HCT116 (cell line): Measurements from ENCODE around the gene AP5Z1. TPM values are rescaled to one million over a fixed set of nuclear protein-coding genes. Genes with fewer than 3 reads are reported as not detected.

Source experiments
- ATAC-seq: fragments of 200-7000 bp; cut with Tn5 transposase; 2 replicates; pipeline ENCODE4 v1.9.1; 2020; ENCODE audit warnings: mild to moderate bottlenecking, moderate library complexity
- BruUV-seq: library from RNA; stranded (reverse); fragments of 400-500 nt; replicated peaks from 2 replicates; lab custom pipeline; 2021; lab: Mats Ljungman, UMichigan
- CTCF ChIA-PET: fragments of 300-600 bp; sonication (Branson Sonifier 250); formaldehyde crosslinking; loops from one replicate; lab custom pipeline; 2021; ENCODE audit warnings: antibody characterized with exemption; lab: Charles Lee
- POLR2A ChIA-PET: fragments of 300-600, 350-600 bp; sonication (Branson Sonifier 250); formaldehyde crosslinking; loops from one replicate; lab custom pipeline; 2021; ENCODE audit warnings: antibody characterized with exemption; lab: Charles Lee
- RAD21 ChIA-PET, 2 experiments: fragments of 300-600 bp; sonication (Branson Sonifier 250); formaldehyde crosslinking; loops; one replicate each; lab custom pipeline; 2023; ENCODE audit warnings: low total read pairs in 2 of 2; ENCODE audit not compliant: uncharacterized antibody in 2 of 2, unreplicated experiment in 2 of 2, low non-redundant PET in 1 of 2; lab: Charles Lee
- DNase-seq: peaks from one replicate; pipeline ENCODE4 v3.0.0-alpha.2; 2010; ENCODE audit warnings: low read depth, low spot score
- H2AFZ ChIP-seq: fragments of 200-600 bp; shearing (Covaris generic), sonication (generic); 2 replicates; pipeline ENCODE4 v1.6.1; 2017; ENCODE audit warnings: low read depth, mixed run types, mixed read lengths, antibody characterized with exemption, low read length; ENCODE audit not compliant: poor library complexity, severe bottlenecking
- H3K27ac ChIP-seq: 2 replicates; pipeline ENCODE4 v1.5.1; 2012; ENCODE audit warnings: low read depth, low read length
- H3K27me3 ChIP-seq: fragments of 200-600 bp; sonication (generic); 2 replicates; pipeline ENCODE4 v1.6.1; 2016; ENCODE audit warnings: mixed run types, low read length, mixed read lengths; ENCODE audit not compliant: insufficient read depth
- H3K36me3 ChIP-seq, 2 experiments: fragments of 200-500 bp in 1 of 2; fragments of 200-600 bp in 1 of 2; sonication (Bioruptor generic) in 1 of 2; sonication (generic) in 1 of 2; 2 replicates each; pipeline versions ENCODE4 v1.5.1 to v1.6.1; 2014 to 2016; ENCODE audit warnings: low read length in 2 of 2, inconsistent platforms in 1 of 2, mixed read lengths in 1 of 2, mixed run types in 1 of 2; ENCODE audit not compliant: insufficient read depth in 2 of 2, control insufficient read depth in 1 of 2
- H3K4me1 ChIP-seq, 2 experiments: fragments of 200-600 bp in 1 of 2; sonication (generic) in 1 of 2; 2 replicates each; pipeline versions ENCODE4 v1.5.1 to v1.6.1; 2012 to 2017; ENCODE audit warnings: low read length in 2 of 2, inconsistent platforms in 1 of 2, mild to moderate bottlenecking in 1 of 2, mixed read lengths in 1 of 2, mixed run types in 1 of 2, moderate library complexity in 1 of 2; ENCODE audit not compliant: insufficient read depth in 2 of 2, control insufficient read depth in 1 of 2
- H3K4me2 ChIP-seq: fragments of 200-600 bp; sonication (generic); 2 replicates; pipeline ENCODE4 v1.6.1; 2017; ENCODE audit warnings: mixed run types, low read length, mixed read lengths
- H3K4me3 ChIP-seq, 2 experiments: fragments of 200-600 bp in 1 of 2; sonication (generic) in 1 of 2; replicated peaks in 1 of 2; 2 replicates each; pipeline ENCODE4 v1.5.1; 2011 to 2016; ENCODE audit warnings: low read length in 2 of 2, control low read depth in 1 of 2, low read depth in 1 of 2, mild to moderate bottlenecking in 1 of 2, mixed read lengths in 1 of 2, mixed run types in 1 of 2
- H3K79me2 ChIP-seq: fragments of 200-600 bp; sonication (generic); 2 replicates; pipeline ENCODE4 v1.6.1; 2017; ENCODE audit warnings: mild to moderate bottlenecking, mixed run types, low read length, moderate library complexity, mixed read lengths; ENCODE audit not compliant: insufficient read depth
- H3K9ac ChIP-seq: fragments of 200-600 bp; sonication (generic); 2 replicates; pipeline ENCODE4 v1.6.1; 2016; ENCODE audit warnings: low read length, mixed read lengths
- H3K9me2 ChIP-seq: fragments of 200-600 bp; sonication (generic), shearing (Covaris generic); 2 replicates; pipeline ENCODE4 v1.6.1; 2017; ENCODE audit warnings: mixed run types, mild to moderate bottlenecking, moderate library complexity; ENCODE audit not compliant: insufficient read depth
- H3K9me3 ChIP-seq, 2 experiments: fragments of 200-500 bp in 1 of 2; fragments of 200-600 bp in 1 of 2; sonication (Bioruptor generic) in 1 of 2; sonication (generic) in 1 of 2; 2 replicates each; pipeline ENCODE4 v1.6.1; 2014 to 2017; ENCODE audit warnings: low read length in 2 of 2, mixed read lengths in 2 of 2, inconsistent platforms in 1 of 2, low read depth in 1 of 2, mild to moderate bottlenecking in 1 of 2, mixed run types in 1 of 2, moderate library complexity in 1 of 2; ENCODE audit not compliant: control insufficient read depth in 1 of 2, insufficient read depth in 1 of 2
- H4K20me1 ChIP-seq: fragments of 200-600 bp; sonication (generic), shearing (Covaris generic); 2 replicates; pipeline ENCODE4 v1.6.1; 2017; ENCODE audit warnings: mixed run types, mild to moderate bottlenecking, moderate library complexity; ENCODE audit not compliant: insufficient read depth
- CEBPB ChIP-seq: IDR thresholded peaks from 2 replicates; pipeline ENCODE4 v1.6.1; 2012; ENCODE audit warnings: low read depth
- EGR1 ChIP-seq: IDR thresholded peaks from 2 replicates; pipeline ENCODE4 v1.6.1; 2012; ENCODE audit warnings: low read depth
- ELF1 ChIP-seq: IDR thresholded peaks from 2 replicates; pipeline ENCODE4 v1.6.1; 2012; ENCODE audit warnings: low read depth, borderline replicate concordance
- EZH2phosphoT487 ChIP-seq: fragments of 200-600 bp; IDR thresholded peaks from 2 replicates; pipeline ENCODE4 v1.6.1; 2018; ENCODE audit warnings: antibody characterized with exemption, borderline replicate concordance
- FOSL1 ChIP-seq: IDR thresholded peaks from 2 replicates; pipeline ENCODE4 v1.6.1; 2012; ENCODE audit warnings: low read depth
- POLR2A ChIP-seq: IDR thresholded peaks from 2 replicates; pipeline ENCODE4 v1.7.0; 2011; ENCODE audit warnings: borderline replicate concordance; ENCODE audit not compliant: insufficient read depth, insufficient read length; ENCODE audit errors: extremely low read depth
- RAD21 ChIP-seq: IDR thresholded peaks from 2 replicates; pipeline ENCODE4 v1.6.1; 2012; ENCODE audit warnings: low read depth, mild to moderate bottlenecking
- SIN3A ChIP-seq: IDR thresholded peaks from 2 replicates; pipeline ENCODE4 v1.6.1; 2012; ENCODE audit warnings: low read depth
- SP1 ChIP-seq: IDR thresholded peaks from 2 replicates; pipeline ENCODE4 v1.6.1; 2012; ENCODE audit warnings: low read depth
- SRF ChIP-seq: IDR thresholded peaks from 2 replicates; pipeline ENCODE4 v1.6.1; 2012; ENCODE audit warnings: low read depth
- YY1 ChIP-seq: IDR thresholded peaks from 2 replicates; pipeline ENCODE4 v1.6.1; 2011; ENCODE audit warnings: low read length, low read depth, moderate library complexity, mild to moderate bottlenecking; ENCODE audit not compliant: insufficient replicate concordance; ENCODE audit errors: extremely low read depth
- ZFX ChIP-seq: fragments of 450-650 bp; IDR thresholded peaks from 2 replicates; pipeline ENCODE4 v1.6.1; 2017
- intact Hi-C: fragments of 100-400 bp; cut with micrococcal nuclease; formaldehyde crosslinking; loops from 2 replicates; pipeline ENCODE4 v1.10.0; 2022
- total RNA-seq: library from RNA; stranded (reverse); gene quantifications from one replicate; pipeline ENCODE4 v1.2.1, GENCODE V29; 2021; ENCODE audit not compliant: unreplicated experiment
- TF ChIP-seq, protein P1 (sequence below), 3 experiments: fragments of 200-600 bp in 1 of 3; sonication (generic) in 1 of 3; IDR thresholded peaks in 2 of 3; conservative IDR thresholded peaks in 1 of 3; 2 replicates each; pipeline ENCODE4 v1.5.1; 2012 to 2017; ENCODE audit warnings: low read depth in 2 of 3, low read length in 2 of 3, antibody characterized with exemption in 1 of 3, borderline replicate concordance in 1 of 3, control low read depth in 1 of 3, mild to moderate bottlenecking in 1 of 3, mixed read lengths in 1 of 3, mixed run types in 1 of 3, moderate library complexity in 1 of 3; ENCODE audit not compliant: insufficient read depth in 1 of 3
- TF ChIP-seq, protein P2 (sequence below): IDR thresholded peaks from 2 replicates; pipeline ENCODE4 v1.6.1; 2011; ENCODE audit warnings: mild to moderate bottlenecking, low read length, moderate library complexity; ENCODE audit not compliant: insufficient replicate concordance; ENCODE audit errors: extremely low read depth

AP5Z1 gene
- total RNA-seq, 1 experiment from 2014 or later, result 23.2 TPM

DNA sequence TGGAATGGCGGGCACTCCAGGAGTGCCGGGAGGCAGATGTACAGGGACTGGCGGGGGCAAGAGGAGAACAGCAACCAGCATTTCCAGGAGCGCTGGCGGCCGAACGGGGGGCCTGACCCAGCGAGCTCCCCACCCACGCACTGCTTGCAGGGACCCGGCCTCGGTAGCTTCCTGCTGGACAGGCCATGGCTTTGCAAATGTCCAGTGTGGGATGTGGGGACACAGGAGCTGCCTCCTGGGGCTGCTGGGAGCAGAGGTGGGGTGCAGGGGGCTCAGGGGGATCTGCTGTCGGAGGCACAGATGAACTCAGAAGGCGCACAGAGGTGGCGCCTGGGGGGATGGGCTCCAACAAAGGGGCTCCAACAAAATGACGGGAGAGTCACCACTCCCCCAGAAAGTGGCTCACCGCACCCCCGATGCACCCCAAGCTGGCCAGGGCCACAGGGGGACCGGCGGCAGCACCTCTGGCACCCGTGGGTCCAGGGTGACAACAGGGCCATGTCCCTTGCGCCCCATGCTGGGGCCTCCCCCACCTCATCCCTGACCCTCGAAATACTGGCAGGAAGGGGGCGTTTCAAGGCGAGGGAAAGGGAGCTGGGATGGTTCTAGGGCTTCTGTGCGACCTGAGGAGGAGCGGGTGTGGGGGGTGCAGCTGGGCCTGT, 41.1 kb downstream of the AP5Z1 start:
- CTCF ChIA-PET, result interaction anchor here (0.9 kb wide), 1 partner anchor 67 kb away, joined by 3 read pairs; the partner anchor contains the start of gene RADIL
- Histone ChIP-seq H2AFZ (no peak overlapping the region), H3K79me2 (no peaks in the 10 kb centered on the region), H3K36me3 (no peaks in the 10 kb centered on the region), H4K20me1 (no peaks in the 10 kb centered on the region), H3K4me1 (no peaks in the 10 kb centered on the region), H3K4me3 (no peak overlapping the region), H3K9ac (no peak overlapping the region), H3K27ac (no peak overlapping the region), H3K9me3 (no peaks in the 10 kb centered on the region), H3K4me2 (no peak overlapping the region), H3K27me3 (no peaks in the 10 kb centered on the region), H3K9me2 (no peaks in the 10 kb centered on the region)
- RAD21 ChIA-PET, result no interaction called here
- no TSS peak for BruUV-seq
- TF ChIP-seq SRF (no peak), ELF1 (no peak), RAD21 (no peak), SIN3A (no peak), ZFX (no peak), CEBPB (no peak), POLR2A (no peak), EZH2phosphoT487 (no peak), SP1 (no peak), EGR1 (no peak), FOSL1 (no peak), YY1 (no peak)
- TF ChIP-seq, protein P1, sequence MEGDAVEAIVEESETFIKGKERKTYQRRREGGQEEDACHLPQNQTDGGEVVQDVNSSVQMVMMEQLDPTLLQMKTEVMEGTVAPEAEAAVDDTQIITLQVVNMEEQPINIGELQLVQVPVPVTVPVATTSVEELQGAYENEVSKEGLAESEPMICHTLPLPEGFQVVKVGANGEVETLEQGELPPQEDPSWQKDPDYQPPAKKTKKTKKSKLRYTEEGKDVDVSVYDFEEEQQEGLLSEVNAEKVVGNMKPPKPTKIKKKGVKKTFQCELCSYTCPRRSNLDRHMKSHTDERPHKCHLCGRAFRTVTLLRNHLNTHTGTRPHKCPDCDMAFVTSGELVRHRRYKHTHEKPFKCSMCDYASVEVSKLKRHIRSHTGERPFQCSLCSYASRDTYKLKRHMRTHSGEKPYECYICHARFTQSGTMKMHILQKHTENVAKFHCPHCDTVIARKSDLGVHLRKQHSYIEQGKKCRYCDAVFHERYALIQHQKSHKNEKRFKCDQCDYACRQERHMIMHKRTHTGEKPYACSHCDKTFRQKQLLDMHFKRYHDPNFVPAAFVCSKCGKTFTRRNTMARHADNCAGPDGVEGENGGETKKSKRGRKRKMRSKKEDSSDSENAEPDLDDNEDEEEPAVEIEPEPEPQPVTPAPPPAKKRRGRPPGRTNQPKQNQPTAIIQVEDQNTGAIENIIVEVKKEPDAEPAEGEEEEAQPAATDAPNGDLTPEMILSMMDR (IDR thresholded peaks at IDR 0.05 in 2 of 3, conservative IDR thresholded peaks at IDR 0.05 in 1 of 3; ENCODE audit: borderline replicate concordance in 1 of 3, insufficient read depth in 1 of 3, low read depth in 2 of 3, low read length in 2 of 3), result no peak
- TF ChIP-seq, protein P2, sequence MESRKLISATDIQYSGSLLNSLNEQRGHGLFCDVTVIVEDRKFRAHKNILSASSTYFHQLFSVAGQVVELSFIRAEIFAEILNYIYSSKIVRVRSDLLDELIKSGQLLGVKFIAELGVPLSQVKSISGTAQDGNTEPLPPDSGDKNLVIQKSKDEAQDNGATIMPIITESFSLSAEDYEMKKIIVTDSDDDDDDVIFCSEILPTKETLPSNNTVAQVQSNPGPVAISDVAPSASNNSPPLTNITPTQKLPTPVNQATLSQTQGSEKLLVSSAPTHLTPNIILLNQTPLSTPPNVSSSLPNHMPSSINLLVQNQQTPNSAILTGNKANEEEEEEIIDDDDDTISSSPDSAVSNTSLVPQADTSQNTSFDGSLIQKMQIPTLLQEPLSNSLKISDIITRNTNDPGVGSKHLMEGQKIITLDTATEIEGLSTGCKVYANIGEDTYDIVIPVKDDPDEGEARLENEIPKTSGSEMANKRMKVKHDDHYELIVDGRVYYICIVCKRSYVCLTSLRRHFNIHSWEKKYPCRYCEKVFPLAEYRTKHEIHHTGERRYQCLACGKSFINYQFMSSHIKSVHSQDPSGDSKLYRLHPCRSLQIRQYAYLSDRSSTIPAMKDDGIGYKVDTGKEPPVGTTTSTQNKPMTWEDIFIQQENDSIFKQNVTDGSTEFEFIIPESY, result no peak
- intact Hi-C loops, result no loop called here
- no peak for ATAC-seq
- DNase-seq, result no peak
- POLR2A ChIA-PET, result no interaction called here
